ENCODE results near the gene BRIP1. TPM values are rescaled to one million over a fixed set of nuclear protein-coding genes. Genes with fewer than 3 reads are reported as not detected.
A peak's percentile ranks its signal among the peaks of the same experiment; 100 is the strongest.

BRIP1 gene
- total and polyA plus RNA-seq, 2 donors (not counting 3 experiments of a cell fraction or from before 2014, with no cell fraction given) = 1.8 to 12.1 TPM

- Histone ChIP-seq H3K79me2 (ENCODE audit: control insufficient read depth, insufficient read depth, low read length) (no peaks in the 10 kb centered on the region), H4K20me1 (replicated peaks; ENCODE audit: control insufficient read depth, extremely low read depth, insufficient read depth, low read length) (no peaks in the 10 kb centered on the region), H3K27ac (ENCODE audit: insufficient read depth, low read depth, low read length) (no peak overlapping the region), H3K9me1 (replicated peaks; ENCODE audit: control insufficient read depth, extremely low read depth, insufficient read depth, low read length) (no peaks in the 10 kb centered on the region), H3K27me3 (ENCODE audit: control insufficient read depth in 2 of 2, insufficient read depth in 2 of 2, low read length in 2 of 2) (peaks cover 2 to 7% of the 10 kb centered on the region in 2 experiments), H3K36me3 (ENCODE audit: control insufficient read depth in 2 of 2, extremely low read depth in 1 of 2, insufficient read depth in 2 of 2, low read length in 2 of 2) (no peaks in the 10 kb centered on the region), H3K4me2 (ENCODE audit: insufficient read depth, low read length) (no peak overlapping the region), H3K4me1 (ENCODE audit: control insufficient read depth, extremely low read depth, insufficient read depth, low read length) (no peaks in the 10 kb centered on the region), H3K9ac (replicated peaks; ENCODE audit: extremely low read depth, insufficient read depth, low read length) (no peak overlapping the region), H2AFZ (ENCODE audit: low read depth, low read length) (no peak overlapping the region), H3K9me3 (replicated peaks; ENCODE audit: control insufficient read depth, insufficient read depth, low read length) (no peaks in the 10 kb centered on the region), H3K4me3 (replicated peaks in 1 of 3; ENCODE audit: insufficient read depth in 1 of 3, low read depth in 1 of 3, low read length in 3 of 3) (no peak overlapping the region)
- no TSS peak for BruUV-seq (replicated peaks)
- dilution Hi-C loops (cut with MboI; ENCODE audit: extremely low pct_ligation_motif_present, low sequenced_read_pairs) = no loop called here
- no peak for TF ChIP-seq EZH2 (IDR thresholded peaks at IDR 0.05; ENCODE audit: borderline replicate concordance, low read depth, low read length, severe bottlenecking)
- TF ChIP-seq, protein P1, sequence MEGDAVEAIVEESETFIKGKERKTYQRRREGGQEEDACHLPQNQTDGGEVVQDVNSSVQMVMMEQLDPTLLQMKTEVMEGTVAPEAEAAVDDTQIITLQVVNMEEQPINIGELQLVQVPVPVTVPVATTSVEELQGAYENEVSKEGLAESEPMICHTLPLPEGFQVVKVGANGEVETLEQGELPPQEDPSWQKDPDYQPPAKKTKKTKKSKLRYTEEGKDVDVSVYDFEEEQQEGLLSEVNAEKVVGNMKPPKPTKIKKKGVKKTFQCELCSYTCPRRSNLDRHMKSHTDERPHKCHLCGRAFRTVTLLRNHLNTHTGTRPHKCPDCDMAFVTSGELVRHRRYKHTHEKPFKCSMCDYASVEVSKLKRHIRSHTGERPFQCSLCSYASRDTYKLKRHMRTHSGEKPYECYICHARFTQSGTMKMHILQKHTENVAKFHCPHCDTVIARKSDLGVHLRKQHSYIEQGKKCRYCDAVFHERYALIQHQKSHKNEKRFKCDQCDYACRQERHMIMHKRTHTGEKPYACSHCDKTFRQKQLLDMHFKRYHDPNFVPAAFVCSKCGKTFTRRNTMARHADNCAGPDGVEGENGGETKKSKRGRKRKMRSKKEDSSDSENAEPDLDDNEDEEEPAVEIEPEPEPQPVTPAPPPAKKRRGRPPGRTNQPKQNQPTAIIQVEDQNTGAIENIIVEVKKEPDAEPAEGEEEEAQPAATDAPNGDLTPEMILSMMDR (IDR thresholded peaks at IDR 0.05; ENCODE audit: extremely low read depth in 1 of 2, insufficient read depth in 1 of 2, low read depth in 1 of 2, low read length in 2 of 2) = peak; percentile 56 to 64
- POLR2A ChIA-PET = no interaction called here
- CTCF ChIA-PET = interaction anchor here (0.6 to 6.0 kb wide), 25 partner anchors 11 to 1501 kb away, joined by 3 to 76 read pairs (median 4); partner anchors contain the start of gene BRIP1
- FAIRE-seq (peak; percentile 35), DNase-seq (ENCODE audit: low read depth, low spot score) (peak; percentile 69)
- intact Hi-C loops (cut with micrococcal nuclease) = loop anchor here (1.0 to 10.0 kb wide), 6 partner anchors 201 to 589 kb away; no protein-coding TSS in a partner anchor
Measured at GRCh38 chr17:61635913-61636432, 227.4 kb downstream of the BRIP1 start.

DNA sequence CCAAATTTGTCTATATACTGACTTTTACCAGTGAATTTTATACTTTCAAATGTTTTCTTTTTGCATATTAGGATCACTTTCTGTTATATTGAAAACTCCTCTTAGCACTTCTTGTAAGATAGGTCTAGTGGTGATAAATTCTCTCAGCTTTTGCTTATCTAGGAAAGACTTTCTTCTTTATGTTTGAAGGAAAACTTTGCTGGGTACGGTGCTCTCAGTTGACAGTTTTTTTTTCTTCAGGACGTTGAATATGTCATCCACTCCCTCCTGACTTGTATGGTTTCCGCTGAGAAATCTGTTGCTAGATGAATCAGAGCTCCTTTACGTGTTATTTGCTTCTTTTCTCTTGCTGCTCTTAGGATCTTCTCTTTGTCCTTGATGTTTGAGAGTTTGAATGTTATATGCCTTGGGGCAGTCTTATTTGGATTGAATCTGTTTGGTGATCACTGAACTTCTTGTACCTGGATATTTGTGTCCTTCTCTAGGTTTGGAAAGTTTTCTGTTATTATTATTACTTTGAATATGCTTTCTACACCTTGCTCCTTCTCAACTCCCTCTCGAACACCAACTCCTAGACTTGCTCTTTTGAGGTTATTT, 228.3 kb downstream of the BRIP1 start:
- Histone ChIP-seq H3K4me3 (replicated peaks in 1 of 3; ENCODE audit: insufficient read depth in 1 of 3, low read depth in 1 of 3, low read length in 3 of 3) (no peak overlapping the region), H3K27me3 (ENCODE audit: control insufficient read depth in 2 of 2, insufficient read depth in 2 of 2, low read length in 2 of 2) (peaks cover 2 to 13% of the 10 kb centered on the region in 2 experiments), H3K4me2 (ENCODE audit: insufficient read depth, low read length) (no peak overlapping the region), H4K20me1 (replicated peaks; ENCODE audit: control insufficient read depth, extremely low read depth, insufficient read depth, low read length) (no peaks in the 10 kb centered on the region), H3K79me2 (ENCODE audit: control insufficient read depth, insufficient read depth, low read length) (no peaks in the 10 kb centered on the region), H2AFZ (ENCODE audit: low read depth, low read length) (no peak overlapping the region), H3K9ac (replicated peaks; ENCODE audit: extremely low read depth, insufficient read depth, low read length) (no peak overlapping the region), H3K27ac (ENCODE audit: insufficient read depth, low read depth, low read length) (no peak overlapping the region), H3K9me3 (replicated peaks; ENCODE audit: control insufficient read depth, insufficient read depth, low read length) (no peaks in the 10 kb centered on the region), H3K9me1 (replicated peaks; ENCODE audit: control insufficient read depth, extremely low read depth, insufficient read depth, low read length) (no peaks in the 10 kb centered on the region), H3K36me3 (ENCODE audit: control insufficient read depth in 2 of 2, extremely low read depth in 1 of 2, insufficient read depth in 2 of 2, low read length in 2 of 2) (no peaks in the 10 kb centered on the region), H3K4me1 (ENCODE audit: control insufficient read depth, extremely low read depth, insufficient read depth, low read length) (no peaks in the 10 kb centered on the region)
- intact Hi-C loops (cut with micrococcal nuclease) (loop anchor here (5.0 to 10.0 kb wide), 2 partner anchors 472 to 590 kb away; no protein-coding TSS in a partner anchor), dilution Hi-C loops (cut with MboI; ENCODE audit: extremely low pct_ligation_motif_present, low sequenced_read_pairs) (no loop called here)
- TF ChIP-seq MYC (IDR thresholded peaks at IDR 0.05; ENCODE audit: low read depth, low read length) (no peak), JUN (IDR thresholded peaks at IDR 0.05; ENCODE audit: borderline replicate concordance, insufficient read depth, insufficient read length, low read depth) (no peak), EZH2 (IDR thresholded peaks at IDR 0.05; ENCODE audit: borderline replicate concordance, low read depth, low read length, severe bottlenecking) (no peak), FOS (IDR thresholded peaks at IDR 0.05; ENCODE audit: borderline replicate concordance, insufficient read depth, low read length) (no peak), POLR2A (IDR thresholded peaks at IDR 0.05; ENCODE audit: low read depth, low read length) (no peak)
- ChIA-PET CTCF (interaction anchor here (0.7 to 6.0 kb wide), 18 partner anchors 10 to 593 kb away, joined by 3 to 76 read pairs (median 4); no protein-coding TSS in a partner anchor), POLR2A (no interaction called here)
- DNase-seq (ENCODE audit: low read depth, low spot score) (no peak), FAIRE-seq (no peak)
- BruUV-seq (replicated peaks) = no TSS peak
